Measurements from ENCODE around the gene UPK2.

DNA sequence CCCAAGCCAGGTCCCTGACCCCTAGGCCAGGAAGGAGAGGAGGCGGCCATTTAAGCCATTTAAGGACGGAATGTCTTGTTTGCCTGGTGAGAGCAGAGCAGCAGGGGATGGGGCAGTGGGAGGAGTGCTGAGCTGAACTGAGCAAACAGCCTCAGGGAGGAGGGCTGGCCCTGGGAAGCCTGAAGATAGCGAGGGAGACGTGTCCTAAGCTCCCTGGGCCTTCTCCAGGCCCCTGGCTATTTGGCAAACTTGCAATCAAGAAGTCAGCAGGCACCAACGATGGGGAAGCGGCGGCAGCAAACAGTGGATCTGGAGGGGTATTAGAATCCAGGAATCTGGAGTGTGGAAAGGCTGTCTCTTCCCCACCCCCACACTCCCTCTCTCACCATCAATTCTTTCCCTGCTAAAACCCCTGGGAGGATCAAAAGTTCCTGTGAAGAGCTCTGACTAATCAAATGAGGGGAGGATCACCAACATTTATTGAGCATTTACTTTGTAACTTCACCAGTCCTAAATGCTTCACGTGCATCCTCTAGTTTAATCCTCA is 39.2 kb upstream of the UPK2 start:
- no peak for TF ChIP-seq FOXM1 (CRISPR knock-in tag; IDR thresholded peaks at IDR 0.05)
- no peak for TF ChIP-seq PHF8 (CRISPR knock-in tag; IDR thresholded peaks at IDR 0.05)
- no peak for TF ChIP-seq ZNF724P (CRISPR knock-in tag; IDR thresholded peaks at IDR 0.05; ENCODE audit: borderline replicate concordance)

Data from HepG2 (cell line).